GM10248 (cell line): Measurements from ENCODE around the gene REEP6.
"Not testable (repeated sequence)": the region's sequence is repeated elsewhere in the genome, so short reads cannot be mapped to it uniquely, and the experiment has no call there.

Experiments
- CTCF ChIA-PET: fragments of 300-600 bp; sonication (Branson Sonifier 250); formaldehyde crosslinking; extraction: SDS; loops from one replicate; lab custom pipeline; 2021; ENCODE audit warnings: antibody characterized with exemption; lab: Yijun Ruan, JAX
- POLR2A ChIA-PET: fragments of 350-650 bp; sonication (Branson Sonifier 250); formaldehyde crosslinking; extraction: SDS; loops from one replicate; lab custom pipeline; 2020; ENCODE audit warnings: antibody characterized with exemption; lab: Yijun Ruan, JAX
- DNase-seq: peaks from one replicate; pipeline ENCODE4 v3.0.0; 2012; ENCODE audit errors: extremely low spot score
- CTCF ChIP-seq: IDR thresholded peaks from 2 replicates; pipeline ENCODE4 v1.5.1; 2012; ENCODE audit warnings: mild to moderate bottlenecking, low read depth; ENCODE audit errors: extremely low read depth, missing control alignments, control extremely low read depth

The REEP6 gene

GRCh38 chr19:1497578-1498235, 6.7 kb downstream of the REEP6 start:
- ChIA-PET POLR2A (no interaction called here), CTCF (interaction anchor here (1.3 kb wide), 1 partner anchor 328 kb away, joined by 3 read pairs; no protein-coding TSS in a partner anchor)
- no peak for DNase-seq
- no peak for TF ChIP-seq CTCF

GRCh38 chr19:1499231-1499630, 8.2 kb downstream of the REEP6 start:
- DNase-seq, CTCF ChIA-PET, POLR2A ChIA-PET: not testable (repeated sequence)

- ChIA-PET POLR2A (no interaction called here), CTCF (interaction anchor here (0.8 kb wide), 1 partner anchor 11 kb away, joined by 3 read pairs; no protein-coding TSS in a partner anchor)
- TF ChIP-seq CTCF: no peak
- no peak for DNase-seq
Measured at GRCh38 chr19:1501200-1501595, 10.2 kb downstream of the REEP6 start.

GRCh38 chr19:1502433-1503088, 11.6 kb downstream of the REEP6 start:
- CTCF ChIA-PET: interaction anchor here (0.9 kb wide), 2 partner anchors 10 to 12 kb away, joined by 3 read pairs; no protein-coding TSS in a partner anchor
- no peak for TF ChIP-seq CTCF
- DNase-seq: no peak
- POLR2A ChIA-PET: no interaction called here

- TF ChIP-seq CTCF: peak; percentile 71
- DNase-seq: peak; percentile 80
- ChIA-PET CTCF (interaction anchor here (0.8 to 1.1 kb wide), 4 partner anchors 11 to 43 kb away, joined by 3 to 4 read pairs (median 3); partner anchors contain the start of gene REEP6), POLR2A (no interaction called here)
Measured at GRCh38 chr19:1503089-1503924, 12.3 kb downstream of the REEP6 start.

GRCh38 chr19:1503925-1504773, 13.2 kb downstream of the REEP6 start:
- no peak for DNase-seq
- no peak for TF ChIP-seq CTCF
- ChIA-PET POLR2A (no interaction called here), CTCF (interaction anchor here (0.7 to 1.1 kb wide), 3 partner anchors 13 to 195 kb away, joined by 3 to 4 read pairs (median 3); partner anchors contain the start of gene REEP6)
